HFFc6 (cell line): ENCODE results near the gene TEDC1. TPM values are rescaled to one million over a fixed set of nuclear protein-coding genes. Genes with fewer than 3 reads are reported as not detected.

Experiments
- DNase-seq: peaks from one replicate; pipeline ENCODE4 v3.0.0-alpha.2; 2018
- H3K27ac Mint-ChIP-seq: 2 replicates; pipeline ENCODE4 v1.8.0; 2020; ENCODE audit warnings: mild to moderate bottlenecking, mixed read lengths
- H3K27me3 Mint-ChIP-seq: 2 replicates; pipeline ENCODE4 v1.8.0; 2021; ENCODE audit warnings: mild to moderate bottlenecking, moderate library complexity, mixed read lengths; ENCODE audit not compliant: insufficient read depth
- H3K36me3 Mint-ChIP-seq: 2 replicates; pipeline ENCODE4 v1.8.0; 2021; ENCODE audit warnings: low read depth, mixed read lengths
- H3K4me1 Mint-ChIP-seq: 2 replicates; pipeline ENCODE4 v1.8.0; 2020; ENCODE audit warnings: low read depth, mixed read lengths
- H3K4me3 Mint-ChIP-seq: 2 replicates; pipeline ENCODE4 v1.8.0; 2020; ENCODE audit warnings: mild to moderate bottlenecking, moderate library complexity, mixed read lengths
- H3K9me3 Mint-ChIP-seq: 2 replicates; pipeline ENCODE4 v1.8.0; 2020; ENCODE audit warnings: mild to moderate bottlenecking, mixed read lengths
- total RNA-seq, 6 experiments: library from RNA; stranded (reverse); fragmentation: NEBNext Ultra II Directional; extraction: Animal tissue kit (Norgen Biotek cat#: 25700); gene quantifications; 2 replicates in 1 of 6; 3 replicates in 5 of 6; pipeline ENCODE4 v1.2.3, GENCODE V29; 2021
- TF ChIP-seq, protein P1 (sequence below): fragments of 200-600 bp; sonication (generic); IDR thresholded peaks from 2 replicates; pipeline ENCODE4 v1.5.0; 2021; ENCODE audit warnings: antibody characterized with exemption, mild to moderate bottlenecking

The TEDC1 gene
- total RNA-seq, 6 experiments from 2014 or later: 9.1 to 12.9 (median 12.7) TPM

DNA sequence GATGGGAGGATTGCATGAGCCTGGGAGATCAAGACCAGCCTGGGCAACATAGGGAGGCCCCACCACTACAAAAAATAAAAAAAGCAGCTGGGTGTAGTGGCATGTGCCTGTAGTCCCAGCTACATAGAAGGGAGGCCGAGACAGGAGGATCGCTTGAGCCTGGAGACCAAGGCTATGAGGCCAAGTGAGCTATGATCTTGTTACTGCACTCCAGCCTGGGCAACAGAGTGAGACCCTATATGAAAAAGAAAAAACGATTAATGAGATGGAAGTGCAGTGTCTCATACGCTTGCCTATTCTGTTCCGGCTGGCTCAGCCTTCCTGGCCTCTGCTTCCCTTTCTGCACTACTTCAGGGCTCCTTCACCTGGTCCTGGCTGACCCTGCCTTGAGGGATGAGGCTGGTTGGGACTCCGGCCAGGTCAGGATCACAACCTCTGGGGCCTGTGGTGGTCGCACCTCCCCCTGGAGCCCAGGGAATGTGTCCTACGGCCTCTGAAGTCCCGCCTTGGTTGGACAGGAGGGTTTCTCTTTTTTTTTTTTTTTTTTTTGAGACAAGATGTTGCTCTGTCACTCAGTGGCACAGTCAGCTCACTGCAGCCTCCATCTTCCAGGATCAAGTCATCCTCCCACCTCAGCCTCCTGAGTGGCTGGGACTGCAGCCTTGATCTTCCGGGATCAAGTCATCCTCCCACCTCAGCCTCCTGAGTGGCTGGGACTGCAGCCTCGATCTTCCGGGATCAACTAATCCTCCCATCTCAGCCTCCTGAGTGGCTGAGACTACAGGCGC lies 10.7 kb downstream of the TEDC1 start:
- TF ChIP-seq, protein P1, sequence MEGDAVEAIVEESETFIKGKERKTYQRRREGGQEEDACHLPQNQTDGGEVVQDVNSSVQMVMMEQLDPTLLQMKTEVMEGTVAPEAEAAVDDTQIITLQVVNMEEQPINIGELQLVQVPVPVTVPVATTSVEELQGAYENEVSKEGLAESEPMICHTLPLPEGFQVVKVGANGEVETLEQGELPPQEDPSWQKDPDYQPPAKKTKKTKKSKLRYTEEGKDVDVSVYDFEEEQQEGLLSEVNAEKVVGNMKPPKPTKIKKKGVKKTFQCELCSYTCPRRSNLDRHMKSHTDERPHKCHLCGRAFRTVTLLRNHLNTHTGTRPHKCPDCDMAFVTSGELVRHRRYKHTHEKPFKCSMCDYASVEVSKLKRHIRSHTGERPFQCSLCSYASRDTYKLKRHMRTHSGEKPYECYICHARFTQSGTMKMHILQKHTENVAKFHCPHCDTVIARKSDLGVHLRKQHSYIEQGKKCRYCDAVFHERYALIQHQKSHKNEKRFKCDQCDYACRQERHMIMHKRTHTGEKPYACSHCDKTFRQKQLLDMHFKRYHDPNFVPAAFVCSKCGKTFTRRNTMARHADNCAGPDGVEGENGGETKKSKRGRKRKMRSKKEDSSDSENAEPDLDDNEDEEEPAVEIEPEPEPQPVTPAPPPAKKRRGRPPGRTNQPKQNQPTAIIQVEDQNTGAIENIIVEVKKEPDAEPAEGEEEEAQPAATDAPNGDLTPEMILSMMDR: no peak
- Mint-ChIP-seq H3K4me3 (no peak overlapping the region), H3K27me3 (peaks cover 4% of the 10 kb centered on the region), H3K36me3 (no peaks in the 10 kb centered on the region), H3K27ac (no peak overlapping the region), H3K9me3 (no peaks in the 10 kb centered on the region), H3K4me1 (no peaks in the 10 kb centered on the region)
- no peak for DNase-seq

DNA sequence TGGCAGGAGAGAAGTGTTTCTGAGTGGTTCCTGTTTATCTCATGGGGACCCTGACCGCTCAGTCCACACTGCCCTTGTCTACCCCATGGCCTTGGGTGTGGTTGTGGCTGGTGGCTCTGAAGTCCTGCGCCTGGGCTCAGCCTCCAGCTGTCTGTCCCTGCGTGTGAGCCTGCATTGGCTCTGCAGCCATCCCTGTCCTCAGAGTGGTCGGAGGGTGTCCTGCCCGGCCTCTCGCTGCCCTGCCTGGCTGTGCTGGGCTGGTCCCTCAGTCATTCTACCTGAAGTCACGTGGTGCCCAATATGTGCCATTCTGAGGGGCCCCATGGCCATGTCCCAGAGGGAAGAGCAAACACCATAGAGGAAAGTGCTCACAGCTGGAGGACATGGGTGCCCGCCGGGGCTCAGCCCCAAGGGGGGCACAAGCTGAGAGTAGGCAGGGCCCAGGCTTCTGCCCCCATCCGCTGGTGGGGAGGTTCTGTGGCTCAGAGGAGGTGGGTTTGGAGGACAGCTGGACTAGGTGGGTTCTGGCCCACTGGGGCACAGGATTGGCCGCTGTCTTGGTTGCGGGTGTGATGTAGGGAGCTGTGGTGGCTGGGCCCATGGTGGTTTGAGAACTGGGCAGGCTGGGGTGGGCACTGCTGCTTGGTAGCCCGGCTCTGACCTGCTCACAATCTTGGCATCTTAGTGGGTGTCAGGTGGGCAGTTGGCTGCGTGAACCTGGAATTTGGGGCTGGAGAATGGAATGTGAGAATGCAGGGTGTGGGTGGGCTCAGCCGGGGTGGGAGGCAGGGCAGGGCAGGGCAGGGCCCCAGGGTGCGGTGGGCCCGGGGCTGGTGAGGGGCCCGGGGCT lies 11.6 kb downstream of the TEDC1 start:
- Mint-ChIP-seq H3K4me1 (no peaks in the 10 kb centered on the region), H3K9me3 (no peaks in the 10 kb centered on the region), H3K4me3 (no peak overlapping the region), H3K36me3 (no peaks in the 10 kb centered on the region), H3K27me3 (peaks cover 8% of the 10 kb centered on the region), H3K27ac (no peak overlapping the region; the same call in 1 of the 2 replicates)
- no peak for DNase-seq
- TF ChIP-seq, protein P1: no peak

DNA sequence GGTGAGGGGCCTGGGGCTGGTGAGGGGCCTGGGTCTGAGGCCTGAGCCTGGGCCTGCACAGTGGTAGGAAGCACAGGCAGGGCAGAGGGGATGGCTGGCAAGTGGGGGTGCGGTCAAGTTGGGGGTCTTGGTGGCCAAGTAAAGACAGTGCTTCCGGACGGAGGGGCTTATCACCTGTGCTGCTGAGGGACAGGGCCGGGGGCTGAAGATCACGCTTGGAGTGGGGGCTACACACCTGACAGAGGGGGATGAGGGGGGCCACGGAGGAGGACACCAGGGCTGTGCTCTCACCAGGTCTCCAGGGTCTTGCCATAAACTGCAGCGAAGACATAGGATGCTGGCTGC lies 12.2 kb downstream of the TEDC1 start:
- Mint-ChIP-seq H3K27me3 (peaks cover 12% of the 10 kb centered on the region), H3K27ac (no peak overlapping the region), H3K9me3 (no peaks in the 10 kb centered on the region), H3K4me3 (no peak overlapping the region), H3K4me1 (no peaks in the 10 kb centered on the region), H3K36me3 (no peaks in the 10 kb centered on the region)
- TF ChIP-seq, protein P1: no peak
- DNase-seq: no peak

DNA sequence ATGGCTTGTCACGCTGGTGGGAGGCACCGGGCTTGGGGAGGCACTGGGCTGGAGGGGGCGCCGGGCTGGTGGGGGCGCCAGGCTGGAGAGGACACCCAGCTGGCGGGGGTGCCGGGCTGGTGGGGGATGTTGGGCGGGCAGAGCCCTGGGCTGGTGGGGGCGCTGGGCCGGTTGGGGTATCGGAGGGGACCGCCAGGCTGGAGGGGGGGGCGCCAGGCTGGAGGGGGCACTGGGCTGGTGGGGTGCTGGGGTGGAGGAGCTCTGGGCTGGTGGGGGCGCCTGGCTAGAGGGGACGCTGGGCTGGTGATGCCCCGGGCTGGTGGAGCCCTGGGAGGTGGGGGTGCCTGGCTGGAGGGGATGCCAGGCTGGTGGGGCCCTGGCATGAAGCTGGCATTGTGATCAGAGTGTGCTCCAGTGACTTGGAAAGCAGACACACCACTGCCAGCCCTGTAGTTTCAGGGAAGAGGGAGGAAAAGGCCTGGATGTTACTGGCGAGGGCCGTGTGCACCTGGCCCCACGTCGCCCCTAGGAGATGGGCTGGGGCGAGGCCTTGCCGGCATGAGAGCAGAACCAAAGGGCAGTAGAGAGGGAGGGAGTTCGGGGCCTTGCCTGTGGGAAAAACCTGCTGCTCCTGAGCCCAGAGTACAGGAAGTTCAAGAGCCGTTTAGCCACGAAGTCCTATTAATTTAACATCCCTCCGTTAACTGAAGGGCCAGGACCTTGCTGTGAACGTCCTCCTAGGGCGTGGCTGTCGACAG lies 13.1 kb downstream of the TEDC1 start:
- H3K27ac Mint-ChIP-seq: no peak overlapping the region
- H3K36me3 Mint-ChIP-seq: no peaks in the 10 kb centered on the region
- H3K4me3 Mint-ChIP-seq: no peak overlapping the region
- no peaks in the 10 kb centered on the region for H3K9me3 Mint-ChIP-seq
- H3K4me1 Mint-ChIP-seq: no peaks in the 10 kb centered on the region
- DNase-seq: no peak
- TF ChIP-seq, protein P1: no peak
- H3K27me3 Mint-ChIP-seq: peaks cover 19% of the 10 kb centered on the region

DNA sequence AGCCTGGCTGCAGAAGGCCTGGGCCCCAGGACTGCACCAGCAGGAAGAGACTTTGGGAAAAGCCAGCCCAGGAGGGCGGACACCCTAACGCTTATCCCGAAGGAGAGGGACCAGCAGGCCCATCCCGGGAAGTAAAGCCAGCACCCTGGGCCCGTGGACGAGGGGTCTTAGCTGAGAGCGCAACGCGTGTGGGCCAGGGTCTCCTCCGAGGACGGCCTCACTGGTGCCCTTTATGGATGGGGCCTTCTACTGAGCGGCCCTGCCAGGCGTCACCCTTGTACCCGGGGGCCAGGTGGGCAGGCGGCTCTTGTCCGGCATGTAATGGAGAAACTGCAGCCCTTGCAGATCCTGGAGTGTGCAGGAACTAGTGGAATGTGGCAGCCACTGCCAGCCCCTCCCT lies 14.1 kb downstream of the TEDC1 start:
- Mint-ChIP-seq H3K4me1 (no peaks in the 10 kb centered on the region), H3K4me3 (no peak overlapping the region), H3K36me3 (no peaks in the 10 kb centered on the region), H3K27me3 (peaks cover 21% of the 10 kb centered on the region), H3K27ac (no peak overlapping the region), H3K9me3 (no peaks in the 10 kb centered on the region)
- TF ChIP-seq, protein P1: no peak
- no peak for DNase-seq
